Colon (tissue), 2 donors: Measurements from ENCODE around the gene SGPL1.

Source experiments
- FAIRE-seq: peaks from 2 replicates; lab custom pipeline; 2012; peaks lifted over from hg19 to GRCh38; lab: Jason Lieb, UNC
- donor health status: control.
- donor health status: control.

Gene SGPL1

GRCh38 chr10:70780772-70781171, 35.0 kb upstream of the SGPL1 start:
- no peak for FAIRE-seq

GRCh38 chr10:70781461-70782051, 34.2 kb upstream of the SGPL1 start:
- no peak for FAIRE-seq

DNA sequence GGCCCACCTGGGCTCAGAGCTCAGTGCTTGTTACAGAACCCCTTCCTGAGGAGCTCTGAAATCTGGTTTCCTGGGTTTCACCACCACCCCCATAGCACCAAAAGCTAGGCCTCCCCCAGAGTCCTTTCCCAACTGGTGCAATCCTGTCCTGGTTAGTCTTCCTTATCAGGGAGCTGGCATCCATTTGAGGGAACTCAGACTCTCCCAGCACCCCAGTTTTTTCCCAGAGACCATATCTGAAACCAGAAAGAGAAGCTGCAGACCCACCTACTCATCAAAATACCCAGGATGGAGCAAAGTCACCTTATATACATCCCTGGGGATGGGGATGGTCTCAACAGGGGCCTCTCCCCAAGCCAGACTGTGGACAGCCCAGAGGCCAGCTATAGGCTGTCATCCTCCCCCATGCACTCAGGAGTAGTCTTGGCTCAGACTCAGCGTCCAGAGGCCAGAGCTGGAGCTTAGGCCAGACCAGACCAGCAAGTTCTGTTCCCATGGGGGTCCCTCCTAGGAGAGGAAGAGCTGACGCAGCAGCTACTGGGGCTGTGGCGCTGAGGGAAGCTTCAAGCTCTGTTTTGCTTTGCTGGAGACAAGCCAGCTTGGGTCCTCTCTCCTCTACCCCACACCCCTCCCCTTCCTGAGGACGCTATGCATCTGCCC, 33.5 kb upstream of the SGPL1 start:
- no peak for FAIRE-seq

- no peak for FAIRE-seq
Observed at GRCh38 chr10:70782746-70783680, 32.7 kb upstream of the SGPL1 start.

- peak; percentile 45 for FAIRE-seq
Observed at GRCh38 chr10:70784016-70784415, 31.7 kb upstream of the SGPL1 start.

- no peak for FAIRE-seq
Observed at GRCh38 chr10:70784471-70784870, 31.3 kb upstream of the SGPL1 start.

- no peak for FAIRE-seq
Observed at GRCh38 chr10:70785190-70785589, 30.6 kb upstream of the SGPL1 start, which contains the start of gene TBATA. TBATA (minus strand) TSS chr10:70785377; CDS start chr10:70783379, 1,998 bp downstream.

- FAIRE-seq: no peak
Observed at GRCh38 chr10:70786799-70787415, 28.8 kb upstream of the SGPL1 start.

DNA sequence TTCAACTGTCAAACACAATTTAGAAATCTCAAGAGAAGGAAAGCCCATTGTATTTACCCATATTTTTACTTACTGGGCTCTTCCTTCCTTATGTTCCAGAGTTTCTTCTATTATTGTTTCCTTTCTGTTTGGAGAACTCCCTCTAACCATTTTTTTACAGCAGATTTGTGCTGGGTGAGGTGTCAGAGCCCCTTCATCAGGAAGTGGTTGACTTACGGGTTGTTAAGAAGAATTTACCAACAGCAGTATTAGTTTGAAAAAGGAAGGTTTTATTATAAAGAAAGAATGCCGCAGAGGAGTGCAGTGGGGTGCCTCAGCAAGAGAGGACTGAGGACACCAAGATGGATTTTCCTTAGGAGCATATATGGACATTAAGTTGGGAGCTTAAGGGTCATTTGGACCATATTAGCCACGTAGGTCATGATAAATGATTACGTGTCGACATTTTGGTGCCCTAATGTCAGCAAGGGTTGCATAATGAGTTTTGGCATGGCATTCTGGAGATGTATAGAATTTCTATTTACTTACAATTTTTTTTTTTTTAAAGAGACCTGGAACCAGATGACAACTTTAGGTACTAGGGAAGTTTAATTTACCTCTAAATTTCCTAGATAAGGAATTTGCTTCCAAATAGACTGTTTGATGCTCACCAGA, 24.2 kb upstream of the SGPL1 start:
- FAIRE-seq: no peak

GRCh38 chr10:70795613-70796012, 20.1 kb upstream of the SGPL1 start:
- no peak for FAIRE-seq

- no peak for FAIRE-seq
Observed at GRCh38 chr10:70797840-70798239, 17.9 kb upstream of the SGPL1 start.

DNA sequence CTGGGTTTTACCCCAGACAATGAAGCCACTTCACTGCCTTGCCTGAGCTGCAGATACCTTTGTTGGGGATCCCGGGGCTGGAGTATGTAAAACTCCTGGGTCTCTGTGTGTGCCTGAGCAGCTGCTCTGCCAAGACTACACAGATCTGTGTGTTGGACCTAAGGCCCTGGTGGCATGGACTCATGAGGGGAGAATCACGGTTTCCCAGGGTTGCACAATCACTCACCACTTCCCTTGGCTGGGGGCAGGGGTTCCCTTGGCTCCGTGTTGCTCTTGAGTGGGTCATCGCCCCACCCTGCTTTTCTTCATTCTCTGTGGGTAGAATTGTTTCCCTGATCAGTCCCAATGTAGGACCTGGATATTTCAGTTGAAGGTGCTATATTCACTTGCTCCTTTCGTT, 16.6 kb upstream of the SGPL1 start:
- no peak for FAIRE-seq

DNA sequence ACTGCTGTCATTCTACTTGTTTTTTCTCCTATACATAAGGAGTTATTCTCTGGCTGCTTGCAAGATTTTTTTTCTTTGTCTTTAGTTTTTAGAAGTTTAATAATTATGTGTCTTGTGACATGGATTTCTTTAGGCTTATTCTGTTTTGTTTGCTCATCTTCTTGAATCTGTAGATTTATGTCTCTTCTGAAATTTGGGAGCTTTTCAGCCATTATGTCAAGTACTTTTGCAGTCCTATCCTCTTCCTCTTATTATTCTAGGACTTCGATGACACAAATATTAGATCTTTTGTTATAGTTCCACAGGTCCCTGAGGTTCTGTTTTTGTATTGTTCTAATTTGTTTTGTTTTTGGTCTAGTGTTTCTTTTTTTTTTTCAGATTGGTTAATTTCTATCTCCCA, 13.9 kb upstream of the SGPL1 start:
- no peak for FAIRE-seq

DNA sequence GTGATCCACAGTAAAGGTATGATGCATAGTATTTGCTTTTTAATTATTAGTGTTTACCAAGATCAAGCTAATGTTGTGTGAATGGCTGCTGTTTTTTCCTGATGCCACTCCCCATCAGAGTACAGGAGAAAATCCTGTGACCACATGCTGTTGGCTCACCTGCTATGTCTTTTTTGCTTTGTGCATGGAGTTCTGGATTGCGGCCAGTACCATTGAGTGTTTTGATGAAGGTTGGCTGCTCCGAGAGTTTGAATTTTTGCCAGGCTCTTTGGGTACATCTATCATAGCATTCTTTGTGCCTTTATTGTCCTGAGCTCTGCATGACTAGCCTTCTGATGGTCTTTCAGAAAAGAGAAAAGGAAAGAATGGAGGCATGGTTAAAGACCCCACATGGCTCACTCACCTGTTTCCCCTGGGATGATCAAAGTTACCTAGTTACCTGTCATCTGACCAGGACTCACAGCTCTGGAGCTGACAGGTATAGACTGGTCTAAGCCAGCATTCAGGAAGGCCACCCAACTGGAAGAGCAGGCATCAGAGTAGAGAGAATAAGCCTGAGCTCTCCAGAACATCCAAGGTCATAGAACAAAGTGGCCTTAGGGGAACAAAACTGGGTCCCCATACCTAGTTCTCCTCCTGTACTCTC, 11.8 kb upstream of the SGPL1 start:
- FAIRE-seq: no peak

GRCh38 chr10:70804421-70804808, 11.3 kb upstream of the SGPL1 start:
- no peak for FAIRE-seq

- FAIRE-seq: no peak
Observed at GRCh38 chr10:70805619-70806215, 10.0 kb upstream of the SGPL1 start.

GRCh38 chr10:70806841-70807240, 8.9 kb upstream of the SGPL1 start:
- FAIRE-seq: no peak

DNA sequence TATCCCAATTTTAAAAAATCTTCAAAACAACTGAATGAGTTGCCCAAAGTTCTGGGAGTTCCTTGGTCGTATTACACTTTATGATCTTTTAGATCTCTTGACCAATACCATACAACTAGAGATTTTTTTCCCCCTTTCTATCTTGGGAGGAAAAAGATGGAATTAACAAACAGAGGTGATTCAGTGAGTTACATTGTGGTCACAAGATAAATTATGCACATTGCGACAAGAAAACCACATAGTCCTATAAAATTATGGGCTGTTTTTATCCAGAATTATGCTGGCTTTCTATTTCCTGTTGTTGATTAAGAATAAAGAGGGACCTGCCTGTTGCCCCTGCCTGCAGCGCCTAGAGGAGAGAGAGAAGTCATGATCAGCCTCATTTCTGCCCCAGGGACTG, 8.2 kb upstream of the SGPL1 start:
- no peak for FAIRE-seq

DNA sequence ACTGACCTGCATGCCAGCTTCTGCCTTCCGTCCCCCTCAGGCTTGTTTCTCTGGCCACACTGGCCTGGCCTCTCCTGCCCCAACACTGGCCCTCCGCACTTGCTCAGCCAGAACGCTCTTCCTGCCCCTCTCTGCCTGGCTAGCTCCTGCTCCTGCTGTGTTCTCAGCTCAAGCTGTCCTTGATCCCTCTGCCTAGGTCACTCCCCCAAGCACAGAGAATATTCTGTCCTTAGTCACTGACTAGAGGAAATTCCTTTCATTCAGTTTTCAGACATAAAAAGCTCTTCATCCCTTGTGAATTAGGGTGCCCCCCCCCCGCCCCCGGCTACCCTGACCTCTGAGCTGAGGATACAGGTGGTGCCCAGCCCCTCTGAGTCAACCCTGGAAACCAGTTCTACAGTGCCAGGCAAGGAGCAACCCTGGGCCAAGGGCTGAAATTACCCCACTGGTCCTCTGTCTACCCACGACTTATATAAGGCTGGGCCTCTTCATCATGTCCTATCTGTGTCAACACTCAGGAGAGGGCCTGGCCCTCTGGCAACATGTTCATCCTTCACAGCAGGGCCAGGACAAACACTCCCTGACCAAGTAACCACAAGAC, 6.6 kb upstream of the SGPL1 start:
- no peak for FAIRE-seq

GRCh38 chr10:70809726-70810125, 6.0 kb upstream of the SGPL1 start:
- no peak for FAIRE-seq

DNA sequence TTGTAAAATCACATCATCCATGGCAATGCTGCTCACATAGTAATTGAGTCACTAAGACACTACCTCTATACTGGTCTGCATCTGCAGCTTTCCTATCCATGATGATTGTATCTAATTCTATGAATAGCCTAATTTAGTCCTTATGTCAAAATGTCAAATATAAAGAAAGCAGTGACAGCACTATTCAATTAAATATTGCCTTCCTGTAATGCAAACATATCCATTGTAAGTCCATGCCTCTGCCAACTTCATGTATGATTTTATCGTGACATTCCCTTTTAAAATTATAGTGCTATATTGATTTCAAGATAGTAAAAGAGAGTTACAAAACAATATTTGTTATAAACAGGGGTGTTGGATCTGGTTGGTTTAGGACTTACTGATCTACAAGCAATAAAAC, 4.8 kb upstream of the SGPL1 start:
- no peak for FAIRE-seq
